IMR-90 (cell line): ENCODE data around the gene KPNA5. TPM values are rescaled to one million over a fixed set of nuclear protein-coding genes. Genes with fewer than 3 reads are reported as not detected.

Source experiments
- ATAC-seq: fragments of 200-7000 bp; cut with Tn5 transposase; 2 replicates; pipeline ENCODE4 v1.9.1; 2020; ENCODE audit warnings: low read depth, mild to moderate bottlenecking, moderate library complexity
- BruUV-seq: library from RNA; stranded (reverse); fragments of 400-500 nt; replicated peaks from 2 replicates; lab custom pipeline; 2021; lab: Mats Ljungman, UMichigan
- CTCF ChIA-PET: fragments of 300-600 bp; formaldehyde crosslinking; extraction: SDS; loops from one replicate; lab custom pipeline; 2021; ENCODE audit warnings: antibody characterized with exemption; lab: Yijun Ruan, JAX
- POLR2A ChIA-PET: fragments of 300-600 bp; sonication (Branson Sonifier 250); formaldehyde crosslinking; loops from one replicate; lab custom pipeline; 2022; ENCODE audit warnings: antibody characterized with exemption; ENCODE audit not compliant: unreplicated experiment; lab: Charles Lee
- DNase-seq: peaks from one replicate; pipeline ENCODE4 v3.0.0; 2013
- H2AFZ ChIP-seq: replicated peaks from 2 replicates; pipeline ENCODE3; 2013; ENCODE audit warnings: low read length, mild to moderate bottlenecking; ENCODE audit not compliant: poor library complexity
- H2AK5ac ChIP-seq: 2 replicates; pipeline ENCODE4 v1.6.1; 2013; ENCODE audit warnings: low read depth, low read length, inconsistent platforms
- H2AK9ac ChIP-seq: replicated peaks from 2 replicates; pipeline ENCODE3; 2013; ENCODE audit warnings: mild to moderate bottlenecking, low read depth, low read length, moderate library complexity; ENCODE audit not compliant: poor library complexity
- H2BK120ac ChIP-seq: 2 replicates; pipeline ENCODE4 v1.6.1; 2013; ENCODE audit warnings: low read depth, low read length, inconsistent platforms
- H2BK15ac ChIP-seq: 3 replicates; pipeline ENCODE4 v1.6.1; 2013; ENCODE audit warnings: low read depth, low read length, inconsistent platforms
- H2BK20ac ChIP-seq: 2 replicates; pipeline ENCODE4 v1.6.1; 2013; ENCODE audit warnings: low read depth, mild to moderate bottlenecking, inconsistent platforms, low read length, moderate library complexity
- H2BK5ac ChIP-seq: 2 replicates; pipeline ENCODE4 v1.6.1; 2013; ENCODE audit warnings: mild to moderate bottlenecking, low read depth, low read length, inconsistent platforms; ENCODE audit not compliant: poor library complexity, severe bottlenecking
- H3K14ac ChIP-seq: replicated peaks from 2 replicates; pipeline ENCODE4 v1.6.1; 2013; ENCODE audit warnings: low read depth, low read length, inconsistent platforms
- H3K18ac ChIP-seq: 2 replicates; pipeline ENCODE4 v1.6.1; 2013; ENCODE audit warnings: low read depth, low read length, control low read depth
- H3K23ac ChIP-seq: 2 replicates; pipeline ENCODE4 v1.6.1; 2013; ENCODE audit warnings: low read depth, low read length, inconsistent platforms
- H3K27ac ChIP-seq: 2 replicates; pipeline ENCODE4 v1.5.1; 2013; ENCODE audit warnings: mild to moderate bottlenecking, control low read depth, low read length; ENCODE audit not compliant: insufficient read depth
- H3K27me3 ChIP-seq: 2 replicates; pipeline ENCODE4 v1.6.1; 2013; ENCODE audit warnings: low read length; ENCODE audit not compliant: control insufficient read depth, insufficient read depth
- H3K36me3 ChIP-seq: 2 replicates; pipeline ENCODE4 v1.6.1; 2013; ENCODE audit warnings: low read length, mixed read lengths; ENCODE audit not compliant: control insufficient read depth, insufficient read depth
- H3K4ac ChIP-seq: 2 replicates; pipeline ENCODE4 v1.6.1; 2013; ENCODE audit warnings: low read depth, low read length, inconsistent platforms
- H3K4me1 ChIP-seq: 2 replicates; pipeline ENCODE4 v1.6.1; 2013; ENCODE audit warnings: low read length, mixed read lengths; ENCODE audit not compliant: control insufficient read depth, insufficient read depth
- H3K4me2 ChIP-seq: 2 replicates; pipeline ENCODE4 v1.6.1; 2013; ENCODE audit warnings: low read depth, mild to moderate bottlenecking, control low read depth, low read length, moderate library complexity
- H3K4me3 ChIP-seq: 2 replicates; pipeline ENCODE4 v1.5.1; 2013; ENCODE audit warnings: low read depth, mild to moderate bottlenecking, control low read depth, low read length, moderate library complexity; ENCODE audit not compliant: insufficient read depth
- H3K56ac ChIP-seq: 2 replicates; pipeline ENCODE4 v1.6.1; 2013; ENCODE audit warnings: low read length, inconsistent platforms; ENCODE audit not compliant: insufficient read depth; ENCODE audit errors: extremely low read depth
- H3K79me1 ChIP-seq, 2 experiments: 2 replicates each; pipeline ENCODE4 v1.6.1; 2013; ENCODE audit warnings: low read length in 2 of 2, inconsistent platforms in 1 of 2, low read depth in 1 of 2
- H3K9ac ChIP-seq: 2 replicates; pipeline ENCODE4 v1.6.1; 2013; ENCODE audit warnings: low read depth, low read length, control low read depth
- H3K9me1 ChIP-seq: 2 replicates; pipeline ENCODE4 v1.6.1; 2013; ENCODE audit warnings: low read length, inconsistent platforms; ENCODE audit not compliant: insufficient read depth
- H3K9me3 ChIP-seq: 2 replicates; pipeline ENCODE4 v1.6.1; 2013; ENCODE audit warnings: low read length; ENCODE audit not compliant: control insufficient read depth, insufficient read depth
- H4K20me1 ChIP-seq: 2 replicates; pipeline ENCODE4 v1.6.1; 2013; ENCODE audit warnings: low read length, inconsistent platforms; ENCODE audit not compliant: insufficient read depth
- H4K5ac ChIP-seq: 2 replicates; pipeline ENCODE4 v1.6.1; 2013; ENCODE audit warnings: mild to moderate bottlenecking, low read depth, low read length, control low read depth
- H4K8ac ChIP-seq, 2 experiments: 2 replicates each; pipeline ENCODE4 v1.6.1; 2013; ENCODE audit warnings: low read depth in 2 of 2, low read length in 2 of 2, control low read depth in 1 of 2, inconsistent platforms in 1 of 2
- H4K91ac ChIP-seq: 2 replicates; pipeline ENCODE4 v1.6.1; 2013; ENCODE audit warnings: low read depth, low read length, inconsistent platforms; ENCODE audit not compliant: insufficient read depth
- BHLHE40 ChIP-seq: fragments of 150-350 bp; IDR thresholded peaks from 2 replicates; pipeline ENCODE4 v1.6.1; 2016; ENCODE audit warnings: mild to moderate bottlenecking, low read depth, low read length
- CEBPB ChIP-seq: IDR thresholded peaks from 2 replicates; pipeline ENCODE4 v1.6.1; 2012; ENCODE audit warnings: low read depth, low read length, improper control_type of control experiment
- CHD1 ChIP-seq: IDR thresholded peaks from 2 replicates; pipeline ENCODE4 v1.6.1; 2012; ENCODE audit warnings: low read depth, low read length, improper control_type of control experiment
- ELK1 ChIP-seq: fragments of 150-350 bp; IDR thresholded peaks from 2 replicates; pipeline ENCODE4 v1.6.1; 2016; ENCODE audit warnings: low read depth, mild to moderate bottlenecking, low read length, moderate library complexity, borderline replicate concordance
- FOS ChIP-seq: fragments of 150-350 bp; IDR thresholded peaks from 2 replicates; pipeline ENCODE4 v1.6.1; 2016; ENCODE audit warnings: low read depth, low read length
- MAFK ChIP-seq: IDR thresholded peaks from 2 replicates; pipeline ENCODE4 v1.6.1; 2012; ENCODE audit warnings: low read depth, low read length, improper control_type of control experiment
- MAZ ChIP-seq: IDR thresholded peaks from 2 replicates; pipeline ENCODE4 v1.6.1; 2012; ENCODE audit warnings: low read depth, mild to moderate bottlenecking, low read length, improper control_type of control experiment, moderate library complexity, borderline replicate concordance
- MXI1 ChIP-seq: IDR thresholded peaks from 2 replicates; pipeline ENCODE4 v1.6.1; 2012; ENCODE audit warnings: low read depth, mild to moderate bottlenecking, low read length, moderate library complexity, borderline replicate concordance
- NFE2L2 ChIP-seq: fragments of 150-350 bp; IDR thresholded peaks from 2 replicates; pipeline ENCODE4 v1.6.1; 2016; ENCODE audit warnings: low read depth, mild to moderate bottlenecking, low read length
- POLR2A ChIP-seq: IDR thresholded peaks from 2 replicates; pipeline ENCODE4 v1.6.1; 2012; ENCODE audit warnings: mild to moderate bottlenecking, low read depth, low read length
- RAD21 ChIP-seq: IDR thresholded peaks from 2 replicates; pipeline ENCODE4 v1.6.1; 2012; ENCODE audit warnings: low read length, improper control_type of control experiment
- RCOR1 ChIP-seq: IDR thresholded peaks from 2 replicates; pipeline ENCODE4 v1.6.1; 2012; ENCODE audit warnings: mild to moderate bottlenecking, low read length, improper control_type of control experiment; ENCODE audit not compliant: insufficient replicate concordance
- RFX5 ChIP-seq: IDR thresholded peaks from 2 replicates; pipeline ENCODE4 v1.8.0; 2012; ENCODE audit warnings: low read depth, mild to moderate bottlenecking, low read length, moderate library complexity
- SMC3 ChIP-seq: fragments of 150-350 bp; IDR thresholded peaks from 2 replicates; pipeline ENCODE4 v1.6.1; 2016; ENCODE audit warnings: low read depth, mild to moderate bottlenecking, antibody characterized with exemption, low read length, moderate library complexity
- WGBS, 2 experiments: methylation state at CpG; one replicate each; pipeline versions ENCODE4 v1.1.5 to v1.1.7; 2013; ENCODE audit warnings: missing lambda C conversion rate in 2 of 2; ENCODE audit not compliant: insufficient read length in 1 of 2; ENCODE audit errors: extremely low coverage in 2 of 2; 5-methylcytosine and 5-hydroxymethylcytosine counted together
- dilution Hi-C: fragments of 300-500 bp; cut with HindIII; formaldehyde crosslinking; loops from one replicate; pipeline ENCODE4 v1.14.3; 2018; ENCODE audit warnings: low sequenced_read_pairs; ENCODE audit not compliant: unreplicated experiment
- in situ Hi-C: fragments of 300-500 bp; cut with MboI; formaldehyde crosslinking; loops from 3 replicates; pipeline ENCODE4 v1.14.3; 2019; ENCODE audit warnings: low sequenced_read_pairs, inconsistent platforms, mixed read lengths
- intact Hi-C: fragments of 100-400 bp; cut with micrococcal nuclease; formaldehyde crosslinking; loops from 2 replicates; pipeline ENCODE4 v1.10.0; 2022
- polyA plus RNA-seq, 3 experiments: library from polyadenylated mRNA; depleted of rRNA; stranded (reverse); fragments of >200 nt; gene quantifications; 2 replicates each; pipeline ENCODE4 v1.2.3, GENCODE V29; 2012; ENCODE audit warnings: low replicate concordance in 1 of 3
- total RNA-seq: library from RNA; depleted of rRNA; stranded (reverse); fragments of >200 nt; gene quantifications from 2 replicates; pipeline ENCODE4 v1.2.3, GENCODE V29; 2012
- TF ChIP-seq, protein P1 (sequence below): fragments of 150-350 bp; IDR thresholded peaks from 2 replicates; pipeline ENCODE4 v1.6.1; 2017; ENCODE audit warnings: mild to moderate bottlenecking, antibody characterized with exemption, low read length, low read depth
- TF ChIP-seq, protein P2 (sequence below): conservative IDR thresholded peaks from 2 replicates; pipeline ENCODE4 v1.5.1; 2012; ENCODE audit warnings: mild to moderate bottlenecking, low read depth, low read length, improper control_type of control experiment

KPNA5 gene
- total and polyA plus RNA-seq, 2 of the 4 experiments (the other 2 are of a cell fraction) = 2.2 to 5.9 TPM

GRCh38 chr6:116676021-116676420 is 5.0 kb upstream of the KPNA5 start:
- Histone ChIP-seq H3K23ac (no peak overlapping the region), H3K36me3 (no peaks in the 10 kb centered on the region), H3K4ac (no peak overlapping the region)

More at GRCh38 chr6:116676021-116676420, 5.0 kb upstream of the KPNA5 start:
- H3K9me3 ChIP-seq = no peaks in the 10 kb centered on the region
- no peak overlapping the region for H2BK20ac ChIP-seq
- H3K4me1 ChIP-seq = no peaks in the 10 kb centered on the region
- dilution Hi-C loops = no loop called here
- H2BK120ac ChIP-seq = no peak overlapping the region
- BruUV-seq = no TSS peak
- intact Hi-C loops = no loop called here
- H2BK15ac ChIP-seq = no peak overlapping the region
- POLR2A ChIA-PET = no interaction called here
- no peak overlapping the region for H2BK5ac ChIP-seq
- H4K91ac ChIP-seq = no peak overlapping the region
- TF ChIP-seq RAD21 (no peak), SMC3 (no peak), RFX5 (no peak), MXI1 (no peak), BHLHE40 (no peak), MAZ (no peak), CEBPB (no peak), POLR2A (no peak), RCOR1 (no peak), ELK1 (no peak), FOS (no peak), CHD1 (no peak), MAFK (no peak), NFE2L2 (no peak)
- TF ChIP-seq, protein P1, sequence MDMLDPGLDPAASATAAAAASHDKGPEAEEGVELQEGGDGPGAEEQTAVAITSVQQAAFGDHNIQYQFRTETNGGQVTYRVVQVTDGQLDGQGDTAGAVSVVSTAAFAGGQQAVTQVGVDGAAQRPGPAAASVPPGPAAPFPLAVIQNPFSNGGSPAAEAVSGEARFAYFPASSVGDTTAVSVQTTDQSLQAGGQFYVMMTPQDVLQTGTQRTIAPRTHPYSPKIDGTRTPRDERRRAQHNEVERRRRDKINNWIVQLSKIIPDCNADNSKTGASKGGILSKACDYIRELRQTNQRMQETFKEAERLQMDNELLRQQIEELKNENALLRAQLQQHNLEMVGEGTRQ = no peak
- TF ChIP-seq, protein P2, sequence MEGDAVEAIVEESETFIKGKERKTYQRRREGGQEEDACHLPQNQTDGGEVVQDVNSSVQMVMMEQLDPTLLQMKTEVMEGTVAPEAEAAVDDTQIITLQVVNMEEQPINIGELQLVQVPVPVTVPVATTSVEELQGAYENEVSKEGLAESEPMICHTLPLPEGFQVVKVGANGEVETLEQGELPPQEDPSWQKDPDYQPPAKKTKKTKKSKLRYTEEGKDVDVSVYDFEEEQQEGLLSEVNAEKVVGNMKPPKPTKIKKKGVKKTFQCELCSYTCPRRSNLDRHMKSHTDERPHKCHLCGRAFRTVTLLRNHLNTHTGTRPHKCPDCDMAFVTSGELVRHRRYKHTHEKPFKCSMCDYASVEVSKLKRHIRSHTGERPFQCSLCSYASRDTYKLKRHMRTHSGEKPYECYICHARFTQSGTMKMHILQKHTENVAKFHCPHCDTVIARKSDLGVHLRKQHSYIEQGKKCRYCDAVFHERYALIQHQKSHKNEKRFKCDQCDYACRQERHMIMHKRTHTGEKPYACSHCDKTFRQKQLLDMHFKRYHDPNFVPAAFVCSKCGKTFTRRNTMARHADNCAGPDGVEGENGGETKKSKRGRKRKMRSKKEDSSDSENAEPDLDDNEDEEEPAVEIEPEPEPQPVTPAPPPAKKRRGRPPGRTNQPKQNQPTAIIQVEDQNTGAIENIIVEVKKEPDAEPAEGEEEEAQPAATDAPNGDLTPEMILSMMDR = no peak
- no peak for DNase-seq
- H4K8ac ChIP-seq = no peak overlapping the region
- H3K56ac ChIP-seq = no peak overlapping the region
- H4K5ac ChIP-seq = no peak overlapping the region
- H3K79me1 ChIP-seq = no peaks in the 10 kb centered on the region
- no peaks in the 10 kb centered on the region for H4K20me1 ChIP-seq
- 80% methylated on average over 1 of the region's 1 CpG; no CpG with 5 or more reads in 1 of the 2 experiments for WGBS, 2 experiments
- in situ Hi-C loops = no loop called here
- no peak overlapping the region for H3K4me2 ChIP-seq
- CTCF ChIA-PET = no interaction called here
- no peak overlapping the region for H2AFZ ChIP-seq
- H3K9ac ChIP-seq = no peak overlapping the region
- H3K4me3 ChIP-seq = no peak overlapping the region
- no peak overlapping the region for H3K27ac ChIP-seq
- no peak overlapping the region for H2AK5ac ChIP-seq
- no peak overlapping the region for H2AK9ac ChIP-seq
- H3K9me1 ChIP-seq = no peaks in the 10 kb centered on the region
- no peak for ATAC-seq
- no peak overlapping the region for H3K14ac ChIP-seq
- peaks cover 11% of the 10 kb centered on the region for H3K27me3 ChIP-seq
- no peak overlapping the region for H3K18ac ChIP-seq
